ENCODE measurements around the gene MRAS. TPM values are rescaled to one million over a fixed set of nuclear protein-coding genes. Genes with fewer than 3 reads are reported as not detected.

The MRAS gene
- total and polyA plus RNA-seq, 2 of the 4 experiments (the other 2 are of a cell fraction) = 59.3 to 60.6 TPM

DNA sequence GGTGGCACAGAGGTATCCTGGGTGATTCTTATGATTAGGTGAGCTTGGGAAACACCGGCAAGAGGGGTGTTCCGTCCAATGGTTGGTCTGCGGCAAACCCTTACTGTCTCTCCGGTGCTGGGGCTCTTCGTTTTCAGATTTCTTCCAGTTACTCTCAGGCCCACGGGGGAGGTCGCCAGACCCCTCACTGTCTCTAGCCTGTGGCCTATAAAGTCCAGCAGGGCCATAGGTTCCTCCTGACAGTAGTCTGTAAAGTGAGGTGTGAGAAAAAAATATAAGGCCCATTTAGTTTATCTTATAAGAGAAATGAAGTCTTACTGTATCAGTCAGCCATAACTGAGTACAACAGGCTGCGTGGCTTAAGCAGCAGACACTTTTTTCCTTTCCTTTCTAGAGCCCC, 87.5 kb downstream of the MRAS start:
- ATAC-seq (ENCODE audit: low read depth) = no peak

More for the DNA sequence above, 87.5 kb downstream of the MRAS start:
- peak overlapping the region; percentile 75 for H2AFZ ChIP-seq (replicated peaks; ENCODE audit: low read length, poor library complexity)
- no peak overlapping the region for H3K4ac ChIP-seq (ENCODE audit: low read depth, low read length)
- no TSS peak for BruUV-seq (replicated peaks)
- dilution Hi-C loops (cut with HindIII; ENCODE audit: low sequenced_read_pairs, unreplicated experiment) (no loop called here), intact Hi-C loops (cut with micrococcal nuclease) (no loop called here), in situ Hi-C loops (cut with MboI; ENCODE audit: low sequenced_read_pairs) (no loop called here)
- no peaks in the 10 kb centered on the region for H4K20me1 ChIP-seq (ENCODE audit: insufficient read depth, low read length)
- H3K79me1 ChIP-seq (ENCODE audit: low read depth in 1 of 2, low read length in 2 of 2) = no peaks in the 10 kb centered on the region
- no peak overlapping the region for H3K18ac ChIP-seq (ENCODE audit: low read depth, low read length)
- no peak overlapping the region for H2BK120ac ChIP-seq (ENCODE audit: low read depth, low read length)
- H4K5ac ChIP-seq (ENCODE audit: low read depth, low read length) = no peak overlapping the region
- no peaks in the 10 kb centered on the region for H3K9me3 ChIP-seq (ENCODE audit: control insufficient read depth, insufficient read depth, low read length)
- ChIA-PET POLR2A (ENCODE audit: unreplicated experiment) (no interaction called here), CTCF (no interaction called here)
- H3K9me1 ChIP-seq (ENCODE audit: insufficient read depth, low read length) = peaks cover 6% of the 10 kb centered on the region; the same call in 1 of the 2 replicates
- no peak overlapping the region for H2AK9ac ChIP-seq (replicated peaks; ENCODE audit: low read depth, low read length, poor library complexity)
- H3K4me1 ChIP-seq (ENCODE audit: control insufficient read depth, insufficient read depth, low read length) = peaks cover 7% of the 10 kb centered on the region; the same call in 1 of the 2 replicates
- H2AK5ac ChIP-seq (ENCODE audit: low read depth, low read length) = no peak overlapping the region
- H2BK15ac ChIP-seq (ENCODE audit: low read depth, low read length) = no peak overlapping the region
- TF ChIP-seq RCOR1 (IDR thresholded peaks at IDR 0.05; ENCODE audit: insufficient replicate concordance, low read length) (no peak), CEBPB (IDR thresholded peaks at IDR 0.05; ENCODE audit: low read depth, low read length) (no peak), MAZ (IDR thresholded peaks at IDR 0.05; ENCODE audit: borderline replicate concordance, low read depth, low read length) (no peak), RFX5 (IDR thresholded peaks at IDR 0.05; ENCODE audit: low read depth, low read length) (no peak), MXI1 (IDR thresholded peaks at IDR 0.05; ENCODE audit: borderline replicate concordance, low read depth, low read length) (no peak), FOS (IDR thresholded peaks at IDR 0.05; ENCODE audit: low read depth, low read length) (no peak)
- TF ChIP-seq, protein P1, sequence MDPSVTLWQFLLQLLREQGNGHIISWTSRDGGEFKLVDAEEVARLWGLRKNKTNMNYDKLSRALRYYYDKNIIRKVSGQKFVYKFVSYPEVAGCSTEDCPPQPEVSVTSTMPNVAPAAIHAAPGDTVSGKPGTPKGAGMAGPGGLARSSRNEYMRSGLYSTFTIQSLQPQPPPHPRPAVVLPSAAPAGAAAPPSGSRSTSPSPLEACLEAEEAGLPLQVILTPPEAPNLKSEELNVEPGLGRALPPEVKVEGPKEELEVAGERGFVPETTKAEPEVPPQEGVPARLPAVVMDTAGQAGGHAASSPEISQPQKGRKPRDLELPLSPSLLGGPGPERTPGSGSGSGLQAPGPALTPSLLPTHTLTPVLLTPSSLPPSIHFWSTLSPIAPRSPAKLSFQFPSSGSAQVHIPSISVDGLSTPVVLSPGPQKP (IDR thresholded peaks at IDR 0.05; ENCODE audit: borderline replicate concordance, low read depth, low read length) = no peak
- TF ChIP-seq, protein P2, sequence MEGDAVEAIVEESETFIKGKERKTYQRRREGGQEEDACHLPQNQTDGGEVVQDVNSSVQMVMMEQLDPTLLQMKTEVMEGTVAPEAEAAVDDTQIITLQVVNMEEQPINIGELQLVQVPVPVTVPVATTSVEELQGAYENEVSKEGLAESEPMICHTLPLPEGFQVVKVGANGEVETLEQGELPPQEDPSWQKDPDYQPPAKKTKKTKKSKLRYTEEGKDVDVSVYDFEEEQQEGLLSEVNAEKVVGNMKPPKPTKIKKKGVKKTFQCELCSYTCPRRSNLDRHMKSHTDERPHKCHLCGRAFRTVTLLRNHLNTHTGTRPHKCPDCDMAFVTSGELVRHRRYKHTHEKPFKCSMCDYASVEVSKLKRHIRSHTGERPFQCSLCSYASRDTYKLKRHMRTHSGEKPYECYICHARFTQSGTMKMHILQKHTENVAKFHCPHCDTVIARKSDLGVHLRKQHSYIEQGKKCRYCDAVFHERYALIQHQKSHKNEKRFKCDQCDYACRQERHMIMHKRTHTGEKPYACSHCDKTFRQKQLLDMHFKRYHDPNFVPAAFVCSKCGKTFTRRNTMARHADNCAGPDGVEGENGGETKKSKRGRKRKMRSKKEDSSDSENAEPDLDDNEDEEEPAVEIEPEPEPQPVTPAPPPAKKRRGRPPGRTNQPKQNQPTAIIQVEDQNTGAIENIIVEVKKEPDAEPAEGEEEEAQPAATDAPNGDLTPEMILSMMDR (conservative IDR thresholded peaks at IDR 0.05; ENCODE audit: low read depth, low read length) = no peak
- TF ChIP-seq, protein P3, sequence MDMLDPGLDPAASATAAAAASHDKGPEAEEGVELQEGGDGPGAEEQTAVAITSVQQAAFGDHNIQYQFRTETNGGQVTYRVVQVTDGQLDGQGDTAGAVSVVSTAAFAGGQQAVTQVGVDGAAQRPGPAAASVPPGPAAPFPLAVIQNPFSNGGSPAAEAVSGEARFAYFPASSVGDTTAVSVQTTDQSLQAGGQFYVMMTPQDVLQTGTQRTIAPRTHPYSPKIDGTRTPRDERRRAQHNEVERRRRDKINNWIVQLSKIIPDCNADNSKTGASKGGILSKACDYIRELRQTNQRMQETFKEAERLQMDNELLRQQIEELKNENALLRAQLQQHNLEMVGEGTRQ (IDR thresholded peaks at IDR 0.05; ENCODE audit: low read depth, low read length) = no peak
- no peak overlapping the region for H3K4me2 ChIP-seq (ENCODE audit: low read depth, low read length)
- no peak overlapping the region for H3K27ac ChIP-seq (ENCODE audit: insufficient read depth, low read length)
- no peak for DNase-seq
- WGBS, 2 experiments (ENCODE audit: extremely low coverage in 2 of 2, insufficient read length in 1 of 2) = 56% methylated on average over 4 of the region's 8 CpGs; no CpG with 5 or more reads in 1 of the 2 experiments
- H4K91ac ChIP-seq (ENCODE audit: insufficient read depth, low read depth, low read length) = no peak overlapping the region
- no peak overlapping the region for H2BK20ac ChIP-seq (ENCODE audit: low read depth, low read length)
- peaks cover 67% of the 10 kb centered on the region for H3K27me3 ChIP-seq (ENCODE audit: control insufficient read depth, insufficient read depth, low read length)
- no peaks in the 10 kb centered on the region for H3K36me3 ChIP-seq (ENCODE audit: control insufficient read depth, insufficient read depth, low read length)
- no peak overlapping the region for H2BK5ac ChIP-seq (ENCODE audit: low read depth, low read length, poor library complexity, severe bottlenecking)
- H3K9ac ChIP-seq (ENCODE audit: low read depth, low read length) = no peak overlapping the region
- no peak overlapping the region for H3K56ac ChIP-seq (ENCODE audit: extremely low read depth, insufficient read depth, low read length)
- no peak overlapping the region for H3K4me3 ChIP-seq (ENCODE audit: insufficient read depth, low read depth, low read length)
- H3K14ac ChIP-seq (replicated peaks; ENCODE audit: low read depth, low read length) = no peak overlapping the region
- no peak overlapping the region for H3K23ac ChIP-seq (ENCODE audit: low read depth, low read length)
- H4K8ac ChIP-seq (ENCODE audit: low read depth in 2 of 2, low read length in 2 of 2) = no peak overlapping the region
